ENCODE results near the gene MCUR1. TPM values are rescaled to one million over a fixed set of nuclear protein-coding genes. Genes with fewer than 3 reads are reported as not detected.

The MCUR1 gene
- total and polyA plus RNA-seq, 10 of the 15 experiments (the other 5 are each of a cell fraction or from before 2014, with no cell fraction given): 4.4 to 43.9 (median 18.3) TPM

DNA sequence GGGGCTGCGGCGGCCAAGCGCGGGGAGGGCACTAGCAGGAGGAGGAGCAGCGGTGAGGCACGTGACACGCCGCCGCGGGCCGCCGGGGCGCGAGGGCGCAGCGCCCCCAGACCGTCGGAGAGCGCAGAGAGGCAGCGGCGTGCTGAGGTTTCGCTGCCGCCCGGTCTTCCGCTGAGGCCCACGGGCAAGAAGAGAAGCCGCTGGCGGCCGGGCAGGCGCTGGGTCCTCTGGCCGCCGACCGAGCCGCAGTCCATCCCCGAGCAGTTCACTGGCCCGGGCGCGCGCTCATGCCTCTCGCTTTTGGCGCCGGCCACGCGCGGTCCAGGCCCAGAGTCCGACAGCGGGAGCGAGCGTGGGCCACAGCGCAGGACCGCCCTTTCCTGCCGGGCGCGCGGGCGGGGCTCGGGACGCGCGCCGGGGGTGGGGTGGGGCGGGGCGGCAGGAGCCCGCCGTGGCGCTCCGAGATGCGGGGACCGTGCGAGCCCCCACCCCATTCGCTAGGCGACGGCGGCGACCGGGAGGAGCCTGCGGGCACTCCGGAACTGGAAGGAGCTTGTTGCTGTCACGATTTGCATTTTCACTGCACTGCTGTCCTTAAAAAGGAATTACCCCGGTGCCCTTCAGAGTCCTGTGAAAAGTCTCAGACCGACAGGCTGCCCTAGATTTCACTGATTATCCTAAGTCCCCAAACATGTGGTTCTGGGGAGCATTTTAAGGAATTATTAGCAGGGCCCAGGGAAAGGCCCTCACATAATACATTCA lies at the start of gene MCUR1 (continued):
- TF ChIP-seq, protein P1, sequence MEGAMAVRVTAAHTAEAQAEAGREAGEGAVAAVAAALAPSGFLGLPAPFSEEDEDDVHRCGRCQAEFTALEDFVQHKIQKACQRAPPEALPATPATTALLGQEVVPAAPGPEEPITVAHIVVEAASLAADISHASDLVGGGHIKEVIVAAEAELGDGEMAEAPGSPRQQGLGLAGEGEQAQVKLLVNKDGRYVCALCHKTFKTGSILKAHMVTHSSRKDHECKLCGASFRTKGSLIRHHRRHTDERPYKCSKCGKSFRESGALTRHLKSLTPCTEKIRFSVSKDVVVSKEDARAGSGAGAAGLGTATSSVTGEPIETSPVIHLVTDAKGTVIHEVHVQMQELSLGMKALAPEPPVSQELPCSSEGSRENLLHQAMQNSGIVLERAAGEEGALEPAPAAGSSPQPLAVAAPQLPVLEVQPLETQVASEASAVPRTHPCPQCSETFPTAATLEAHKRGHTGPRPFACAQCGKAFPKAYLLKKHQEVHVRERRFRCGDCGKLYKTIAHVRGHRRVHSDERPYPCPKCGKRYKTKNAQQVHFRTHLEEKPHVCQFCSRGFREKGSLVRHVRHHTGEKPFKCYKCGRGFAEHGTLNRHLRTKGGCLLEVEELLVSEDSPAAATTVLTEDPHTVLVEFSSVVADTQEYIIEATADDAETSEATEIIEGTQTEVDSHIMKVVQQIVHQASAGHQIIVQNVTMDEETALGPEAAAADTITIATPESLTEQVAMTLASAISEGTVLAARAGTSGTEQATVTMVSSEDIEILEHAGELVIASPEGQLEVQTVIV (IDR thresholded peaks at IDR 0.05; ENCODE audit: borderline replicate concordance, partially characterized antibody): no peak
- no peak for TF ChIP-seq SUPT20H (IDR thresholded peaks at IDR 0.05; ENCODE audit: borderline replicate concordance, control insufficient read depth, low read depth, low read length)
- peak; percentile 48; the same call in 1 of the 2 replicates for TF ChIP-seq MXI1 (IDR thresholded peaks at IDR 0.05; ENCODE audit: low read depth, low read length)
- no peak for TF ChIP-seq NRF1 (conservative IDR thresholded peaks at IDR 0.05; ENCODE audit: low read depth, low read length)
- TF ChIP-seq KAT2A (conservative IDR thresholded peaks at IDR 0.05; ENCODE audit: control insufficient read depth, low read depth, low read length): no peak
- TF ChIP-seq ZNF384 (IDR thresholded peaks at IDR 0.05; ENCODE audit: borderline replicate concordance, low read depth, low read length): no peak
- TF ChIP-seq IRF4 (IDR thresholded peaks at IDR 0.05; ENCODE audit: low read depth, low read length): no peak
- TF ChIP-seq, protein P2, sequence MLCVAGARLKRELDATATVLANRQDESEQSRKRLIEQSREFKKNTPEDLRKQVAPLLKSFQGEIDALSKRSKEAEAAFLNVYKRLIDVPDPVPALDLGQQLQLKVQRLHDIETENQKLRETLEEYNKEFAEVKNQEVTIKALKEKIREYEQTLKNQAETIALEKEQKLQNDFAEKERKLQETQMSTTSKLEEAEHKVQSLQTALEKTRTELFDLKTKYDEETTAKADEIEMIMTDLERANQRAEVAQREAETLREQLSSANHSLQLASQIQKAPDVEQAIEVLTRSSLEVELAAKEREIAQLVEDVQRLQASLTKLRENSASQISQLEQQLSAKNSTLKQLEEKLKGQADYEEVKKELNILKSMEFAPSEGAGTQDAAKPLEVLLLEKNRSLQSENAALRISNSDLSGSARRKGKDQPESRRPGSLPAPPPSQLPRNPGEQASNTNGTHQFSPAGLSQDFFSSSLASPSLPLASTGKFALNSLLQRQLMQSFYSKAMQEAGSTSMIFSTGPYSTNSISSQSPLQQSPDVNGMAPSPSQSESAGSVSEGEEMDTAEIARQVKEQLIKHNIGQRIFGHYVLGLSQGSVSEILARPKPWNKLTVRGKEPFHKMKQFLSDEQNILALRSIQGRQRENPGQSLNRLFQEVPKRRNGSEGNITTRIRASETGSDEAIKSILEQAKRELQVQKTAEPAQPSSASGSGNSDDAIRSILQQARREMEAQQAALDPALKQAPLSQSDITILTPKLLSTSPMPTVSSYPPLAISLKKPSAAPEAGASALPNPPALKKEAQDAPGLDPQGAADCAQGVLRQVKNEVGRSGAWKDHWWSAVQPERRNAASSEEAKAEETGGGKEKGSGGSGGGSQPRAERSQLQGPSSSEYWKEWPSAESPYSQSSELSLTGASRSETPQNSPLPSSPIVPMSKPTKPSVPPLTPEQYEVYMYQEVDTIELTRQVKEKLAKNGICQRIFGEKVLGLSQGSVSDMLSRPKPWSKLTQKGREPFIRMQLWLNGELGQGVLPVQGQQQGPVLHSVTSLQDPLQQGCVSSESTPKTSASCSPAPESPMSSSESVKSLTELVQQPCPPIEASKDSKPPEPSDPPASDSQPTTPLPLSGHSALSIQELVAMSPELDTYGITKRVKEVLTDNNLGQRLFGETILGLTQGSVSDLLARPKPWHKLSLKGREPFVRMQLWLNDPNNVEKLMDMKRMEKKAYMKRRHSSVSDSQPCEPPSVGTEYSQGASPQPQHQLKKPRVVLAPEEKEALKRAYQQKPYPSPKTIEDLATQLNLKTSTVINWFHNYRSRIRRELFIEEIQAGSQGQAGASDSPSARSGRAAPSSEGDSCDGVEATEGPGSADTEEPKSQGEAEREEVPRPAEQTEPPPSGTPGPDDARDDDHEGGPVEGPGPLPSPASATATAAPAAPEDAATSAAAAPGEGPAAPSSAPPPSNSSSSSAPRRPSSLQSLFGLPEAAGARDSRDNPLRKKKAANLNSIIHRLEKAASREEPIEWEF (IDR thresholded peaks at IDR 0.05; ENCODE audit: insufficient replicate concordance, low read depth, low read length): no peak
- TF ChIP-seq HCFC1 (IDR thresholded peaks at IDR 0.05; ENCODE audit: low read length): no peak
- TF ChIP-seq SP1 (IDR thresholded peaks at IDR 0.05; ENCODE audit: low read depth, low read length): peak; percentile 33
- no peak for TF ChIP-seq MTA3 (IDR thresholded peaks at IDR 0.05; ENCODE audit: borderline replicate concordance, low read length)
- TF ChIP-seq, protein P3, sequence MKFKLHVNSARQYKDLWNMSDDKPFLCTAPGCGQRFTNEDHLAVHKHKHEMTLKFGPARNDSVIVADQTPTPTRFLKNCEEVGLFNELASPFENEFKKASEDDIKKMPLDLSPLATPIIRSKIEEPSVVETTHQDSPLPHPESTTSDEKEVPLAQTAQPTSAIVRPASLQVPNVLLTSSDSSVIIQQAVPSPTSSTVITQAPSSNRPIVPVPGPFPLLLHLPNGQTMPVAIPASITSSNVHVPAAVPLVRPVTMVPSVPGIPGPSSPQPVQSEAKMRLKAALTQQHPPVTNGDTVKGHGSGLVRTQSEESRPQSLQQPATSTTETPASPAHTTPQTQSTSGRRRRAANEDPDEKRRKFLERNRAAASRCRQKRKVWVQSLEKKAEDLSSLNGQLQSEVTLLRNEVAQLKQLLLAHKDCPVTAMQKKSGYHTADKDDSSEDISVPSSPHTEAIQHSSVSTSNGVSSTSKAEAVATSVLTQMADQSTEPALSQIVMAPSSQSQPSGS (IDR thresholded peaks at IDR 0.05; ENCODE audit: low read length): no peak
- TF ChIP-seq KLF5 (IDR thresholded peaks at IDR 0.05; ENCODE audit: partially characterized antibody): peak; percentile 59
- peak; percentile 87 for TF ChIP-seq SMARCA5 (IDR thresholded peaks at IDR 0.05)
- TF ChIP-seq LARP7 (IDR thresholded peaks at IDR 0.05): peak; percentile 99
- TF ChIP-seq STAT3 (IDR thresholded peaks at IDR 0.05; ENCODE audit: low read depth, low read length): no peak
- TF ChIP-seq, protein P4, sequence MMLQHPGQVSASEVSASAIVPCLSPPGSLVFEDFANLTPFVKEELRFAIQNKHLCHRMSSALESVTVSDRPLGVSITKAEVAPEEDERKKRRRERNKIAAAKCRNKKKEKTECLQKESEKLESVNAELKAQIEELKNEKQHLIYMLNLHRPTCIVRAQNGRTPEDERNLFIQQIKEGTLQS (IDR thresholded peaks at IDR 0.05; ENCODE audit: borderline replicate concordance, extremely low read depth, low read depth, low read length): 0 out of 2 replicates have a peak, but pooled peaks have one; percentile 44
- TF ChIP-seq RB1 (IDR thresholded peaks at IDR 0.05; ENCODE audit: borderline replicate concordance): peak; percentile 71; the same call in 1 of the 2 replicates
- TF ChIP-seq, protein P5, sequence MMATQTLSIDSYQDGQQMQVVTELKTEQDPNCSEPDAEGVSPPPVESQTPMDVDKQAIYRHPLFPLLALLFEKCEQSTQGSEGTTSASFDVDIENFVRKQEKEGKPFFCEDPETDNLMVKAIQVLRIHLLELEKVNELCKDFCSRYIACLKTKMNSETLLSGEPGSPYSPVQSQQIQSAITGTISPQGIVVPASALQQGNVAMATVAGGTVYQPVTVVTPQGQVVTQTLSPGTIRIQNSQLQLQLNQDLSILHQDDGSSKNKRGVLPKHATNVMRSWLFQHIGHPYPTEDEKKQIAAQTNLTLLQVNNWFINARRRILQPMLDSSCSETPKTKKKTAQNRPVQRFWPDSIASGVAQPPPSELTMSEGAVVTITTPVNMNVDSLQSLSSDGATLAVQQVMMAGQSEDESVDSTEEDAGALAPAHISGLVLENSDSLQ (IDR thresholded peaks at IDR 0.05): no peak
- TF ChIP-seq BACH1 (IDR thresholded peaks at IDR 0.05; ENCODE audit: borderline replicate concordance): peak; percentile 88

All from GM12878 (cell line).